Activated CD8-positive, alpha-beta memory T cell treated with anti-CD3 and anti-CD28 coated beads, Interleukin-2, amount 50 U/mL, for 1 hour (primary cell): ENCODE data around the gene GAR1.
"Not testable (repeated sequence)": the region's sequence is repeated elsewhere in the genome, so short reads cannot be mapped to it uniquely, and the experiment has no call there.

Experiments
- DNase-seq: peaks from one replicate; pipeline ENCODE4 v3.0.0-alpha.2; 2020; ENCODE audit errors: extremely low read depth

The GAR1 gene

GRCh38 chr4:109815151-109816081 lies at the start of gene GAR1:
TSS of gene GAR1 (plus strand) at chr4:109815762. CDS start at chr4:109816165, 403 bp downstream.
- peak; percentile 61 for DNase-seq

DNA sequence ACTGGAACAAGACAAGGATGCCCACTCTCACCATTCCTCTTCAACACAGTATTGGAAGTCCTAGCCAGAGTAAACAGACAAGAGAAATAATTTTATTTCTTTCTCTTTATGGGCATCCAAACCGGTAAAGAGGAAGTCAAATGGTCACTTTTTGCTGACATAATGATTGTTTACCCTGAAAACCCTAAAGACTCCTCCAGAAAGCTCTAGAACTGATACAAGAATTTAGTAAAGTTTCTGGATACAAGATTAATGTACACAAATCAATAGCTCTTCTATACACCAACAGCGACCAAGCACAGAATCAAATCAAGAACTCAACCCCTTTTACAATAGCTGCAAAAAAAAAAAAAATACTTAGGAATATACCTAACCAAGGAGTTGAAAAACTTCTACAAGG lies 33.5 kb upstream of the GAR1 start:
- not testable (repeated sequence) for DNase-seq

GRCh38 chr4:109786846-109787245 lies 28.7 kb upstream of the GAR1 start:
- no peak for DNase-seq

DNA sequence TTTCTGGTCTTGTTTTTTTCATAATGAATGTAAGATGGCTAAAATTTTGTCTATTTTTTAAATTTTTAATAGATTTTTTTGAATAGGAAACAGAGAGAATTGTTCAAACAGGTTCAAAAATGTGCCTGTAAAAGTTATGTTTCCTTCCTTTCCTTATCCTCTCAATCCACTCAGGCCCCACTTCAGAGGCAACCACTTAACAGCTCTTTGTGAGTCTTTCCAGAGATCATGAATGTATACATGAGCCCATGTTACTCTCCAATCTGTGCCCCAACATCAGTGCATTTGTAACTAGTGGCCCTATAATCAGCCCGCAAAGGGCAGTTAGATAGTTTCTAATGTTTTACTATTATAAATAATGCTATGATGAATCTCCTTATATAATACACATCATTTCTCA lies 27.8 kb upstream of the GAR1 start:
- DNase-seq: no peak

DNA sequence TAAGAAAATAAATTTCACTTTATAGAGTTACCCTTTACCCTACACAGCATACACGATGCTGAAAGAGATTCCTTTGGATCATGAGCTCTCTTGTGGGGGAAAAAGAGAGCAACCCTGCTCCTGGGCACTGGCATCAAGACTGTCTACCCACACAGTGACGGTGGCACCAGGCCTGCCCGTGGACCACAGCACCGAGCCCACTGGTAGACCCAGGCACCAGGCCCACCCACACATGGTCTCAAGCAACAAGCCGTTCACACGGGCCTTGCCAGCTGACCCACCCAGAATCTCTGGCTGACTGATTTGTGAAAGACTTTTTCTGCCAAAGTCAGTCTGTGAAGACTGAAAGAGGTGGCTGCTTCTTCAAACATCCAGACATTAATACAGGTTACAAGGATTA lies 20.5 kb upstream of the GAR1 start:
- no peak for DNase-seq

- DNase-seq: no peak
Observed at GRCh38 chr4:109798866-109799265, 16.7 kb upstream of the GAR1 start.

GRCh38 chr4:109801099-109801789 lies 14.3 kb upstream of the GAR1 start:
- DNase-seq: no peak

DNA sequence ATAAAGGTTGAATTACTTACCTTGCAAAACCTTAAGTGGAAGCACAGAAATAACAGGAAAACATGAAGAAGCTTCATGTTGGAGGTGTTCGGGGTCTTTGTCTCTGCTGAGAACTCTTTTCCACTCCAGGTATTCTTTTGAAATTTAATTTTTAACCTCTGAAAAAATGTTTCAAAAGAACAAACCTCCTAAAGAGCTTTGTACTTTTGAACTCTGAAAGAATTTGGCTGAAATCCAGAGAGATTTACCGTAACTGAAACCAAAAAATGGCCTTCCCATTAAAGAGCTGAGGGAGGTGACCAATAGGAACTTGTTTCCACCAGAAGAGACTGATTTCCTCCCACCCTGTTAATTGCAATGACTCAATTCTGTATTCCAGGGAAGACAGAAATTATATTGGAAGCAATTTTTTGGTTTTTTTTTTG lies 13.7 kb upstream of the GAR1 start, which contains the start of gene CFI:
Gene CFI, minus strand, starts transcription at position 105 of the 425 bp plus-strand sequence. Its CDS starts 28 bp downstream, at position 77.
- DNase-seq: no peak

DNA sequence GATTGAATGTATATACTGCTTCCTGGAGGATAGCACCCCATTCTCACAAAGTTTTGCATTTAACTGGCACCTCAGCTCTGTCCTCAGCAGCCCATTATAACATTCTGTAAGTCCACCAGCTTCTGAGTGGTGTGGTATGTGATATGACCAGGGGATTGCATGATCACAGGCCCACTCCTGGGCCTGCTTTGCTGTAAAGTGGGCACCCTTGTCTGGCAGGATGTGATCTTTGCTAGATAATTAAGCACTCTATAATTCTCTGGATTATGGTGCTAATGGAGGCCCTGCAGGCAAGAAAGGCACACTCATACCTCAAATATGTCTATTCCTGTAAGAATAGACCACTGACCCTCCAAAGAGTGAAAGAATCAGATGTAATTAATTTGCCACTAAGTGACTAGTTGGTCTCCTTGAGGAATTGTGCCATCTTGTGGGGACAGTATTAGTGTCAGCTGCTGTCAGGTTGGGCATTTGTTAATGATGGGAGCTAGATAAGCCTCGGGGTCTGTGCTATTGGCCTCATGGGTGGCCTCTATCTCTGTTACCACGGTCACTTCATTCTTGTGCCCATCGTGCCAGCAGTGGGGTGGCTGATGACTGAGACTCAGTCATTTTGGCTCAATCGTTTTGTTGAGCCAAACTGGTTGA lies 11.5 kb upstream of the GAR1 start:
- DNase-seq: no peak

- DNase-seq: no peak
Observed at GRCh38 chr4:109809655-109810054, 5.9 kb upstream of the GAR1 start.

- no peak for DNase-seq
Observed at GRCh38 chr4:109810552-109811387, 4.8 kb upstream of the GAR1 start.

DNA sequence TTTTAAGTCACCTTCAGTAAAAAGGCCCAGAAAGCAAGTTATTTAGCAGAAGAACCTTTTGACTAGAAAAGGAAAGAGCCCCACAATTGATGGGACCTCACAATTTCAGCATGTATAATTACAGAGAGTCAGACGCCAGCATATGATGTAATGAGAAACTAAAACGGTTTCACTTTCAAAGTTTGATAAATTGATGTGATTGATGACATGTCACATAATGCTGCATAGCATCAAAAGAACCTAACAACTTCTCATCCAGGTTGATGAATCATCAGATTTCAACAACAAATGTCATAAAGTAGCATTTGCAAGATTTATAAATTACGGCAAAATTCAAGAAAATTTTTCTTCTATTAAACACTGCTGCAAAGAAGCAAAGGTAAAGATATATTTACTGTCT lies 3.9 kb upstream of the GAR1 start:
- DNase-seq: no peak

GRCh38 chr4:109816082-109816442 lies 500 bp downstream of the GAR1 start:
- peak; percentile 1 for DNase-seq

DNA sequence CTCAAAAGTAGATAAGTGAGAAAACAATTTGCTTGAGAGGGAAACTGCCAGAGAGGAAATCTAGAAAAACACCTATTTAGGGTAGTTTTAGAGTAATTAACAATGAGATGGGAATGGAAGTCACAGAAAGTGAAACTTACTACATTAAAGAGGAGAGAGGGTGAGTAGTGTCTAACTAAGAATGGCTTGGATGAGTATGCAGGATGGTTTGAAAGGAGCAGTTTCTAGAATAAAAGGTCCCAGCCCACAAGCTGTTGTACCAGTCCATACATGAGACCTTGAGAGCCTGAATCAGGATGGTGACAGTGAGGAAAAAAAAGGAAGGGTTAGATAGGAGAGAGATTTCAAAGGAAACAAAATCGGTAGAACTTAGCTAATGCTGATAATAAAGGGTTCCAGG lies 1.3 kb downstream of the GAR1 start:
- no peak for DNase-seq

DNA sequence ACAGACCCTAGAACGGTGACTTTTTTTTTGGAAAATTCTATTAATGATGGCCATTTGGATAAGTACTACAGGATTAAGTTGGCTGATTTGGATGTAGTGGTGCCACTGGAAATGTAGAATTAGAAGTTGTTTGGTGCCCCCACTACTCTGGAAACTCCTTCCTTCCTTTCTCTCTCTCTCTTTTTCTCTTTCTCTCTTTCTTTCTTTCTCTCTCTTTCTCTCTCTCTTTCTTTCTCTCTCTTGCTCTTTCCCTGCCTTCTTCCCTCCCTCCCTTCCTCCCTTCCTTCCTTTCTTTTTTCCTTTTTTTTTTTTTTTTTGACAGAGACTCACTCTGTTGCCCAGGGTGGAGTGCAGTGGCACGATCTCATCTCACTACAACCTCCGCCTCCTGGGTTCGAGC lies 2.7 kb downstream of the GAR1 start:
- no peak for DNase-seq

DNA sequence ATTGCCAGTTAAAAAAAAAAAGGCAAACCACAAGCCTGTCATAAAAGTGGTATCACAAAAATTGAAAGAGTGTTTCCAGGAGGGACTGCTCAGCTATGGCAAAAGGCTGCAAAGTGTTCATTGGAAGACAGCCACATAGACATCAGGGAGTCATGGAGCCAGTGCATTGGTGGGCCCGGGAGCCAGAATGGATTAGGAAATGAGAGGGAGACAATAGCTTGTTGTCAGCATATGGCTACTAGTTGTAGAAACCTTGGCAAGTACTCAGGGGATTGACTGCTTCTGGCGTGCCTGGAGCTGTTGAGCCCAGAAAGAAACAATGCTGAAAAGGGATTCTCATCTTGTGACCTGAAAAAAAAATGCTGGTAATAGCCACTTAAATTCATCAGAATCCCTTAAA lies 5.0 kb downstream of the GAR1 start:
- DNase-seq: no peak

GRCh38 chr4:109821185-109821584 lies 5.6 kb downstream of the GAR1 start:
- DNase-seq: no peak

DNA sequence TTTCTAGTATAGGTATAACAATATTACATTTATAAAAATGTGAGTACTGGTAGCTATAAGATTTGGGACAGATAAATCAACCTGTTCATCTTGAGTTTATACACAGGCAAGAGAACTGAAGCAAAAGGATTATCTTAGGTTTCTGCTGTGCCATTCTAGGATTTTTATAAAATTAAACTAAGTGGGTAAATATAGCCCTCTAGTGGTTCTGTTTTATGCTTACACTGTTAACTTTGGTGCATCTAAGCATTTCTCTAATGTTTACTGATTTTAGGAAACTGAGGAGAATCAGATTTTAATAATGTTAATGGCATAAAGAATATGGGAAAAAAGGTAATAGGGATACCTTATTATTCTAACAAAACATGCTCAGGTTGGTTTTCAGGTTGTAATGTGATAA lies 11.2 kb downstream of the GAR1 start:
- DNase-seq: no peak

- no peak for DNase-seq
Observed at GRCh38 chr4:109827672-109828071, 12.1 kb downstream of the GAR1 start, which contains the start of gene RRH. TSS of gene RRH (plus strand) at chr4:109827972. CDS start at chr4:109828028, 56 bp downstream.

GRCh38 chr4:109833756-109834155 lies 18.2 kb downstream of the GAR1 start:
- DNase-seq: no peak

- DNase-seq: no peak
Observed at GRCh38 chr4:109836985-109837384, 21.4 kb downstream of the GAR1 start.
